Lower leg skin (tissue), 3 donors: ENCODE data around the gene CCHCR1.

Source experiments
- POLR2A ChIP-seq, 2 donors: fragments of 450-650 bp; IDR thresholded peaks; one replicate each; pipeline ENCODE4 v1.6.1; 2016 to 2017; ENCODE audit warnings: antibody characterized with exemption in 2 of 2, mild to moderate bottlenecking in 1 of 2, moderate library complexity in 1 of 2
- TF ChIP-seq, protein P1 (sequence below), 3 donors: fragments of 450-650 bp; IDR thresholded peaks; one replicate each; pipeline ENCODE4 v1.5.1; 2016; ENCODE audit warnings: antibody characterized with exemption in 3 of 3, mild to moderate bottlenecking in 3 of 3, moderate library complexity in 2 of 3

DNA sequence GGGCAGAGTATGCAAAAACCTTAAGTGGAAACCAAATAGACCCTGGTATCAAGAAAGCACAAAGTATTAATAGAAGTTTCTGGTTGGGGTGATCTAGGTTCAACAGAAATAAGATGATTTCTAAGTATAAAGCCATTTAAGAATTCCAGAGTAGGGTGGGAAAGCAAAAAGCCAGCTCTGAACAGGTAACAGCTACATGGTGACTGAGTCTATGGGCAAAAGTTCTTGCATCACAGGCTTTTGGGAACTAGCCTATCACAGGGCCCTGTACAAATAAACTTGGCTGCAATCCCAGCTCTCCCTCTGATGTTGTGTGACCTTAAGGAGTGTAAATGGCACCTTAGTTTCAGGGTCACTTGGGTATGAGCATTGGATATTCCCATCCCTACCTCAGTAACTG, 6.3 kb upstream of the CCHCR1 start:
- no peak for TF ChIP-seq POLR2A (IDR thresholded peaks at IDR 0.05)
- TF ChIP-seq, protein P1, sequence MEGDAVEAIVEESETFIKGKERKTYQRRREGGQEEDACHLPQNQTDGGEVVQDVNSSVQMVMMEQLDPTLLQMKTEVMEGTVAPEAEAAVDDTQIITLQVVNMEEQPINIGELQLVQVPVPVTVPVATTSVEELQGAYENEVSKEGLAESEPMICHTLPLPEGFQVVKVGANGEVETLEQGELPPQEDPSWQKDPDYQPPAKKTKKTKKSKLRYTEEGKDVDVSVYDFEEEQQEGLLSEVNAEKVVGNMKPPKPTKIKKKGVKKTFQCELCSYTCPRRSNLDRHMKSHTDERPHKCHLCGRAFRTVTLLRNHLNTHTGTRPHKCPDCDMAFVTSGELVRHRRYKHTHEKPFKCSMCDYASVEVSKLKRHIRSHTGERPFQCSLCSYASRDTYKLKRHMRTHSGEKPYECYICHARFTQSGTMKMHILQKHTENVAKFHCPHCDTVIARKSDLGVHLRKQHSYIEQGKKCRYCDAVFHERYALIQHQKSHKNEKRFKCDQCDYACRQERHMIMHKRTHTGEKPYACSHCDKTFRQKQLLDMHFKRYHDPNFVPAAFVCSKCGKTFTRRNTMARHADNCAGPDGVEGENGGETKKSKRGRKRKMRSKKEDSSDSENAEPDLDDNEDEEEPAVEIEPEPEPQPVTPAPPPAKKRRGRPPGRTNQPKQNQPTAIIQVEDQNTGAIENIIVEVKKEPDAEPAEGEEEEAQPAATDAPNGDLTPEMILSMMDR (IDR thresholded peaks at IDR 0.05), result no peak
